ENCODE measurements around the gene AKR1D1. TPM values are rescaled to one million over a fixed set of nuclear protein-coding genes. Genes with fewer than 3 reads are reported as not detected.
"Not testable (repeated sequence)": the region's sequence is repeated elsewhere in the genome, so short reads cannot be mapped to it uniquely, and the experiment has no call there.

Gene AKR1D1
- total RNA-seq, 2 experiments from 2014 or later, result not detected

- ChIA-PET CTCF (no interaction called here), POLR2A (no interaction called here)
- Mint-ChIP-seq H3K27ac (no peak overlapping the region), H3K9me3 (no peaks in the 10 kb centered on the region), H3K27me3 (no peaks in the 10 kb centered on the region), H3K36me3 (ENCODE audit: low read depth) (no peaks in the 10 kb centered on the region), H3K4me1 (ENCODE audit: low read depth) (no peaks in the 10 kb centered on the region), H3K4me3 (no peak overlapping the region)
- ATAC-seq (no peak), DNase-seq (no peak)
- intact Hi-C loops (cut with micrococcal nuclease), result no loop called here
- TF ChIP-seq, protein P1, sequence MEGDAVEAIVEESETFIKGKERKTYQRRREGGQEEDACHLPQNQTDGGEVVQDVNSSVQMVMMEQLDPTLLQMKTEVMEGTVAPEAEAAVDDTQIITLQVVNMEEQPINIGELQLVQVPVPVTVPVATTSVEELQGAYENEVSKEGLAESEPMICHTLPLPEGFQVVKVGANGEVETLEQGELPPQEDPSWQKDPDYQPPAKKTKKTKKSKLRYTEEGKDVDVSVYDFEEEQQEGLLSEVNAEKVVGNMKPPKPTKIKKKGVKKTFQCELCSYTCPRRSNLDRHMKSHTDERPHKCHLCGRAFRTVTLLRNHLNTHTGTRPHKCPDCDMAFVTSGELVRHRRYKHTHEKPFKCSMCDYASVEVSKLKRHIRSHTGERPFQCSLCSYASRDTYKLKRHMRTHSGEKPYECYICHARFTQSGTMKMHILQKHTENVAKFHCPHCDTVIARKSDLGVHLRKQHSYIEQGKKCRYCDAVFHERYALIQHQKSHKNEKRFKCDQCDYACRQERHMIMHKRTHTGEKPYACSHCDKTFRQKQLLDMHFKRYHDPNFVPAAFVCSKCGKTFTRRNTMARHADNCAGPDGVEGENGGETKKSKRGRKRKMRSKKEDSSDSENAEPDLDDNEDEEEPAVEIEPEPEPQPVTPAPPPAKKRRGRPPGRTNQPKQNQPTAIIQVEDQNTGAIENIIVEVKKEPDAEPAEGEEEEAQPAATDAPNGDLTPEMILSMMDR (IDR thresholded peaks at IDR 0.05), result no peak
Observed at GRCh38 chr7:138091032-138091431, 14.8 kb downstream of the AKR1D1 start.

DNA sequence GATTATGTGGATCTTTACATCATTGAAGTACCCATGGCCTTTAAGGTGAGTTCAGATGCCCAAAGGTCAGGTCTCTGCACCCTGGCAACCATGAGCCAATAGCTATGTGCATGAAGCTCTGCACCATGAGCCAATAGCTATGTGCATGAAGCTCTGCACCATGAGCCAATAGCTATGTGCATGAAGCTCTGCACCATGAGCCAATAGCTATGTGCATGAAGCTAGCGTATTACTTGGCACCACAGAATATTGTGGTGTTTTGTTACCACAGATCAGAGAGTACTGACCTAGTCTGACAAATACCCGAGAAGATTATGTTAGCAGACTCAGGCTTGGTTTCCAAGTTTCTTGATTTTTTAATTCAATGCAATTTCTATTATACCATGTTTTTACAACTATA lies 15.6 kb downstream of the AKR1D1 start:
- H3K27me3 Mint-ChIP-seq; POLR2A ChIA-PET; intact Hi-C loops (cut with micrococcal nuclease); ATAC-seq; H3K4me1 Mint-ChIP-seq (ENCODE audit: low read depth); H3K36me3 Mint-ChIP-seq (ENCODE audit: low read depth); H3K9me3 Mint-ChIP-seq; DNase-seq; H3K27ac Mint-ChIP-seq; H3K4me3 Mint-ChIP-seq; CTCF ChIA-PET: not testable (repeated sequence)

DNA sequence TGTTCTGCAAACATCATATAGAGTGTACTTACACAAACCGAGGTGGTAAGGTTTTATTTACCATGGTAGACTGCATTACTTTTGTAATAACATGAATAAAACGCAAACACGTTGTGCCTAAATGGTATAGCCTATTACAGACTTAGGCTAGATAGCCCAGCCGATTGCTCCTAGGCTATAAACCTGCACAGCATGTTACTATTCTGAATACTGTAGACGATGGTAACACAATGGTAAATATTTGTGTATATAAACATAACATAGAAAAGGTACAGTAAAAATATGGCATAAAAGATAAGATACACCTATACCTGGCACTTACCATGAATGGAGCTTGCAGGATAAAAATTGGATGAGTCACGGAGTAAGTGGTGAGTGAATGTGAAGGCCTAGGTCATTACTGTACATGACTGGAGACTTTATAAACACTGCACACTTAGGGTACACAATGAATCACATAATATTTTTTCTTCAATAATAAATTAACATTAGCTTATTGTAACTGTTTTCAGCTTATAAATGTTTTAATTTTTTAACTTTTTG lies 16.3 kb downstream of the AKR1D1 start:
- intact Hi-C loops (cut with micrococcal nuclease), result no loop called here
- no peaks in the 10 kb centered on the region for H3K36me3 Mint-ChIP-seq (ENCODE audit: low read depth)
- POLR2A ChIA-PET, result no interaction called here
- H3K27ac Mint-ChIP-seq, result no peak overlapping the region
- no peaks in the 10 kb centered on the region for H3K4me1 Mint-ChIP-seq (ENCODE audit: low read depth)
- ATAC-seq (no peak), DNase-seq (no peak)
- H3K4me3 Mint-ChIP-seq, result no peak overlapping the region
- CTCF ChIA-PET, result no interaction called here
- H3K27me3 Mint-ChIP-seq, result no peaks in the 10 kb centered on the region
- TF ChIP-seq, protein P1 (IDR thresholded peaks at IDR 0.05), result no peak
- no peaks in the 10 kb centered on the region for H3K9me3 Mint-ChIP-seq

DNA sequence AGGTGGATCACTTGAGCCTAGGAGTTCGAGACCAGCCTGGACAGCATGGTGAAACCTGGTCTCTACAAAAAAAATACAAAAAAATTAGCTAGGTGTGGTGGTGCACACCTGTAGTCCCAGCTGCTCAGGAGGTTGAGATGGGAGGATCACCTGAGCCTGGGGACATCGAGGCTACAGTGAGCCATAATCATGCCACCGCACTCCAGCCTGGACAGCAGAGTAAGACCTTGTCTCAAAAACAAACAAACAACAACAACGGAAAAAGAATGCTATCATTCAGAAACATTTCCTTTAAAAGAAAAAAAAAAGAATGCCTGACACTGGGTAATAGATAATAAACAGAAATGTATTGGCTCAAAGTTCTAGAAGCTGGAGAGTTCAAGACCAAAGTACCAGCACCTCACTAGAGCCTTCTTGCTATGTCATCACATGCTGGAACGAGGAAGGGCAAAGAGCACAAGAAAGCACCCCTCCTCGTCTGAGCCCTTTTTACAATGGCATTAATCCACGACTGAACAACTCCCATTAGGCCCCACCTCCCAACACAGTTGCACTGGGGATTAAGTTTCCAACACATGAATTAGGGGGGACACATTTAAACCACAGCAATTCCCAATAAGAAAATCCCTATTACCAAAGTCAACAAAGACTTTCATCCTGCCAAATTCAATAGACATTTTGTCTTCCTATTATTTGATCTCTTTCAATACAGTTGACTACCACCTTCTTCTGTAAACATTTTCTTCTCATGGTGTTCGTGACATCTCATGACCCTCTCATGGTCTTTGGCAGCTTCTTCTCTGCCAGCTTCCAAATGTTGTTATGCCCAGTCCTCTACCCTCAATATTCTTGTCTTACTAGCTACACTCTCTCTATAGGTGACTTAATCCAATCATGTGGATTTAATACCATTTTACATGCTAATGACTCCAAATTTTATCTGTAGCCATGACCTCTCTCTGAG lies 20.0 kb downstream of the AKR1D1 start:
- no peak overlapping the region for H3K4me3 Mint-ChIP-seq
- DNase-seq (no peak), ATAC-seq (no peak)
- H3K4me1 Mint-ChIP-seq (ENCODE audit: low read depth), result no peaks in the 10 kb centered on the region
- TF ChIP-seq, protein P1 (IDR thresholded peaks at IDR 0.05), result no peak
- ChIA-PET POLR2A (no interaction called here), CTCF (no interaction called here)
- no peak overlapping the region for H3K27ac Mint-ChIP-seq
- H3K36me3 Mint-ChIP-seq (ENCODE audit: low read depth), result no peaks in the 10 kb centered on the region
- intact Hi-C loops (cut with micrococcal nuclease), result no loop called here
- no peaks in the 10 kb centered on the region for H3K27me3 Mint-ChIP-seq
- H3K9me3 Mint-ChIP-seq, result no peaks in the 10 kb centered on the region

GRCh38 chr7:138097064-138097741 lies 20.9 kb downstream of the AKR1D1 start:
- H3K36me3 Mint-ChIP-seq (ENCODE audit: low read depth), result no peaks in the 10 kb centered on the region
- POLR2A ChIA-PET, result no interaction called here
- intact Hi-C loops (cut with micrococcal nuclease), result no loop called here
- CTCF ChIA-PET, result no interaction called here
- no peaks in the 10 kb centered on the region for H3K27me3 Mint-ChIP-seq
- ATAC-seq (no peak), DNase-seq (peak; percentile 21)
- TF ChIP-seq, protein P1 (IDR thresholded peaks at IDR 0.05), result no peak
- H3K4me1 Mint-ChIP-seq (ENCODE audit: low read depth), result no peaks in the 10 kb centered on the region
- no peak overlapping the region for H3K27ac Mint-ChIP-seq
- no peaks in the 10 kb centered on the region for H3K9me3 Mint-ChIP-seq
- no peak overlapping the region for H3K4me3 Mint-ChIP-seq

Data from activated CD8-positive, alpha-beta T cell treated with anti-CD3 and anti-CD28 coated beads for 36 hours (primary cell).